ENCODE measurements around the gene FER.
"Not testable (repeated sequence)": the region's sequence is repeated elsewhere in the genome, so short reads cannot be mapped to it uniquely, and the experiment has no call there.

FER gene

GRCh38 chr5:108881133-108881532 lies 133.4 kb downstream of the FER start:
- DNase-seq (ENCODE audit: low spot score), result no peak

DNA sequence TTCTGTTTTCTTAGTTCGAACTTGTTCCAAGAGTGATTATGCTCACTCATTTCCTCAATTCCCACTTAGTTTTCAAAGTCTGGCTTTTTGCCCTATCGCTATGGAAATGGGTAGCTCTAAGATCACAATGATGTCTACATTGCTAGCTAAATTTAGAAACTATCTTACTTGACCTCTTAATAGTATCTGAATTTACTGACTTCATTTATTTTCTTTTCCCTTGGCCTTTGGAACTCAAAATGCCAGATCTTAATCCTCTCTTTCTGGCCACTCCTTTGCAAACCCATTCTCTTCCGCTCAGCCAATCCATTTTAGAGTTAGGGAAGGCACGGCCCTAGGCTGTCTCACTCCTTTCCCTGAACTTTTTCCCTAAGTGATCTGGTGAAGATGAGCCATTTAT lies 137.0 kb downstream of the FER start:
- peak; percentile 44 for DNase-seq (ENCODE audit: low spot score)

DNA sequence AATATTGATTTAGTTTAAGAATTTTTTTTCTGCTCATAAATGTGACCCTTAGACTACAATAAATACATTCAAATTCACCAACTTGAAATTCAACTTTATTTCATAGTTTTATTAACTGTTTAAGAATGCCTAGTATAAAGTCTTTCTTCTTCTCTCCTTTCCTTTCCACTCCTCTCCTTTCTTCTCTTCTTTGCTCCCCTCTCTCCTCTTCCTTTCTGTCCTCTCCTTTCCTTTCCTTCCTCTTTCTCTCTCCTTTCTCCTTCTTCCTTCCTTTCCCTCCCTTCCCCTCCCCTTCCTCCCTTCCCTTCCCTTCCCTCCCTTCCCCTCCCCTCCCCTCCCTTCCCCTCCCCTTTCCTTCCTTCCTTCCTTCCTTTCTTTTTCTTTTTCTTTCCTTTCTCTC lies 150.6 kb downstream of the FER start:
- DNase-seq (ENCODE audit: low spot score), result no peak

- DNase-seq (ENCODE audit: low spot score), result peak; percentile 3
Observed at GRCh38 chr5:108898707-108899106, 151.0 kb downstream of the FER start.

DNA sequence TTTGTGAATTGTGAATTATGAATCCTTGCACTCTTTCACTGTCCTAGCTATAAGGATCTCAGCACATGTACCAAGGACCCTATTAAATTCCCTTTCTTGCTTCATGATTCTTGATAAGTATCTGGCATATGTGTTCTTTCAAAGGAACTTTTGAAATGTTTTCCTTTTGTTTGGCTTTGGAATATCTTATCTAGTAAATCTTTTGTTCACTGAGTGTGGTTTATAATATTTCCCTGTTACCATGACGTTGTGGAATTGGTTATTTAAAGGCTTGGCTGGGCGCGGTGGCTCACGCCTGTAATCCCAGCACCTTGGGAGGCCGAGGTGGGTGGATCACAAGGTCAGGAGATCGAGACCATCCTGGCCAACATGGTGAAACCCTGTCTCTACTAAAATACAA lies 151.5 kb downstream of the FER start:
- not testable (repeated sequence) for DNase-seq (ENCODE audit: low spot score)

DNA sequence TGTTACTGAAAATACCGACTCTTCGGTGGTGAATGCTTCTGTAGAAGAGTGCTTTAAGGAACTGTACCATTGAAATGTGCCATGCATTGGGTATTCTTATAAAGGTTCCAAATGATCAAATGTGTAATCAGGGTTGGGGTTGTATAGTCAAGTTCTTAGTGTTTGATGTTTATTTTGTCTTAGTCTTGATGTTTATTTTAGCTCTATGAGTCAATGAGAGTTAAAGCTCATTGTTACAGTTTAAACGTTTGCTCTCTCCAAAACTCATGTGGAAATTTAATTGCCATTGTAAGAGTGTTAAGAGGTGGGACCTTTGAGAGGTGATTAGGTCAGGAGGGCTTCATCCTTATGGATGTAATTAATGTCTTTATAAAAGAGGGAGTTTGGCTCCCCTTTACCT lies 153.0 kb downstream of the FER start:
- DNase-seq (ENCODE audit: low spot score), result no peak

GRCh38 chr5:108905805-108906204 lies 158.1 kb downstream of the FER start:
- no peak for DNase-seq (ENCODE audit: low spot score)

DNA sequence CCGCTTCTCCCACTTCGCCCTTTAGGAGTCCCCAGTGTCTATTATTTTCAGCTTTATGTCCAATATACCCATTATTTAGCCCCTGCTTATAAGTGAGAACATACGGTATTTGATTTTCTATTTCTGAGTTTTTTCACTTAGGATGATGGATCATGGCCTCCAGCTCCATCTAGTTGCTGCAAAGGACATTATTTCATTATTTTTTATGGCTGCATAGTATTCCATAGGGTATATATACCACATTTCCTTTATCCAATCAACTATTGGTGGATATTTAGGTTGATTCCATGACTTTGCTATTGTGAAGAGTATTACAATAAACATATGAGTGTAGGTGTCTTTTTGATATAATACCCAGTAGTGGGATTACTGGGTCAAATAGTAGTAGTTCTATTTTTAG lies 162.9 kb downstream of the FER start:
- DNase-seq (ENCODE audit: low spot score), result no peak

- DNase-seq (ENCODE audit: low spot score), result no peak
Observed at GRCh38 chr5:108911055-108911454, 163.4 kb downstream of the FER start.

DNA sequence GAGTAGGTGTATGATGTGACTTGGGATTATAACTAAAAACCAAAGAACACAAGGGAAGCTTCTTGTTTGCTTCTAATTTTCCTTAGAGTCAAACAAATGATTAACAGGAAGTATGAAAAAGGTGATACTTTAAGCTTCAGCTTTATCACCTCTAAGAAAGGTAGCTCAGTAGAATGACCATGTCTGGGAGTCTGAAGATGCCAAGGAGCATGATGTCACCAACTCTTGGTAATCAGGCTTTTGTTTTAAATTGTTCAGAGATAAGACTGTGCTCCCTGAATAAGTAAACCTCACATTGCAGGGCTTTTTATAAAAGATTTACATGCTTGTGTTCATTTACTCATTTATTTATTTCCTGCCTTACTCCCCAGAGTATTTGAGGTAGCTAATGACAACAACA lies 169.9 kb downstream of the FER start:
- peak; percentile 4 for DNase-seq (ENCODE audit: low spot score)

GRCh38 chr5:108919591-108920326 lies 172.1 kb downstream of the FER start:
- no peak for DNase-seq (ENCODE audit: low spot score)

- no peak for DNase-seq (ENCODE audit: low spot score)
Observed at GRCh38 chr5:108924457-108924961, 176.8 kb downstream of the FER start.

DNA sequence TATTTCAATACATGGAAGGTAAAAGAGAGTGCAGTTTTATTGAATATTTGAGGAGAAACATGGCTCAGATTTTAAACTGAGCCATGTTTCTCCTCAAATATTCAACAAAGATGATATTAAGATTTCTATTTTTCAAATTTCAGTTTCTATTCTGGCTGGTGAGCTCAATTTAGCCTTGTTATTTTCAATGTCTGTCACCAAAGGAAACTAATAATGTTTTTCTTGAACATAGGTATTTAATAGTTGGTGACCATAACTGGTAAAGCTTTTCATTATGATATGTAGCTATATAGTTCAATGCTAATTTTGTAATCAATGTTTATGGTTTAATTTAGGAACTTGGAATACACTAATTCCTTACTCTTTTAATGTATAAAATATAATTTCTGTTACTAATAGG lies 177.4 kb downstream of the FER start:
- no peak for DNase-seq (ENCODE audit: low spot score)

DNA sequence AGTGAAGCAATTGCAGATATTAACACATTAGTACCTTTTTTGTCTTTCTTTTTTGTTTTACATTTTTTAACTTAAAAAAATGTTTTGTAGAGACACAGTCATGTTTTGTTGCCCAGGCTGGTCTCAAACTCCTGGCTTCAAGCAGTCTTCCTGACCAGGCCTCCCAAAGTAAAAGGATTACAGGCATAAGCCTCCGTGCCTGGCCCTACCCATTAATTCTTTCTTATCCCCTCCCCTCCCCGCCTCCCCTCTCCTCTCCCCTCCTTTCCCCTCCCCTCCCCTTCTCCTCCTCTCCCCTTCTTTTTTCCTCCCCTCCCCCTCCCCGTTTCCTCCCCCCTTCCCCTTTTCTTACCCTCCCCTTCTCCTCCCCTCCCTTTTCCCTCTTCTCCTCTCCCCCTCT lies 182.4 kb downstream of the FER start:
- no peak for DNase-seq (ENCODE audit: low spot score)

DNA sequence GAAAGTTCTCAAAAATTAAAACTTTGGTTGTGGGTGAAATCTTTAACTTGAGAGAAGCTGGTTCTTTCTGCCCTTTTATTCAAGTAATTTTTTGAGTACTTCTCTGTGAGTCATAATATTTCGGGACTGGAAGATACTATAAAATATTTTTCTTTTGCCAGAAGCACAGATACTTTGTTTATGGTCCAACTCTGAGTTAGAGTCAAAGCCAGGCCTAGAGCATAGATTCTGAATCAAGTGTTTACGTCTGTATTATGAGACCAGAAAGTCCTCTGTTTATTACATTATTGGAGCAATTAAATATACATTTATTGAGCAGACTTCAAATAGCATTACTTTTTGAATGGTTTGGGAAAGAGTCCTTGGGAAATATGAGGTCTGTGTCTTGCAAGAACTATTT lies 187.9 kb downstream of the FER start:
- DNase-seq (ENCODE audit: low spot score), result no peak

DNA sequence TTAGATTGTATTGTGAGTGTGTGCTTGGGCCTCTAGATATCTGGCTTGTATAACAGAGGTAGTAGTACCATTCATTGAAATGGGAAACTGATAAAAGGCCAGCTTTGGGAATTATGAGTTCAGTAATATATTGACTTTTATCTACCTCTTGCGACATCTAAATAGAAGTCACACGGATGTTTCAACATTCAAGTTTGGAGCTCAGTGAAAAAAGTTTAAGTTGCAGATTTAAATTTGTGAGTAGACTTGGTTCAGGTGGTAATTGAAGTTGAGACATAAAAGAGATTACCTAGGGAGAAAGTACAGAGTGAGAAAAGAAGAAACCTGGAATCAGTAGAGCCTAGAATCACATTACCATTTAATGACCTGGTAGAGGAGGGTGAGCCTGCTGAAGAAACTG lies 189.5 kb downstream of the FER start:
- DNase-seq (ENCODE audit: low spot score), result no peak

DNA sequence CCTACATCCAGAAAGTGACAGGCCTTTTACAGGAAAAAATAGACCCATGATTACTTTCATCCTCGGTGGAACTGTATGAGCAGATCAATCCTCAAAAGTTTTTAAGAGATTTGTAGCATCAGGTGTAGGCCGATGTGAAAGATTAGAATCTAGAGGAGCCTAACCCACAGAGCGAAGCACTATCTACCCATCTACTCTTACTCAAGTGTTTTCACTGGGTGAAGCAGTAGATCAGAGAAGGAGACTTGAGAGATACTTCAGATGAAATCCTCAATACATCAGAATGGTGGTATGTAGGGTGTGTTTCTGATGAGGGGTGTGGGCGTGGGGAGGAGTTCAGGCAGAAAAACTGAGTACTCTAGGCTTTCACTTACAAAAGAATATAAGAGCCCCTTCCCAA lies 192.8 kb downstream of the FER start:
- no peak for DNase-seq (ENCODE audit: low spot score)

DNA sequence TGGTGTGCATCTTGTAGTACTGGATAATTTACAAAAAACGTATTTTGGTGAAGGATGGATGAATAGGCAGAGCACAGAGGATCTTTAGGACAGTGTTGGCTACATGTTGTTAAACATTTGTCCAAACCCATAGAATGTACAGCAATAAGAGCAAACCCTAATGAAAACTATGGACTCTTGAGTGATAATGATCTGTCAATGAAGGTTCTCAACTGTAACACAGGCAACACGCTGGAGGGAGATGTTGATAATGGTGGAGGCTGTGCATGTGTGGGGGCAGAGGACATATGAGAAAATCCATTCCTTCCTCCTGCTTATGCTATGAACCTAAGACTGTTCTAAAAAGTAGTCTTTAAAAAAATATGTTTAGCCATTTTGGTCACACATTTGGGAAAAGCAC lies 194.0 kb downstream of the FER start:
- DNase-seq (ENCODE audit: low spot score), result no peak

DNA sequence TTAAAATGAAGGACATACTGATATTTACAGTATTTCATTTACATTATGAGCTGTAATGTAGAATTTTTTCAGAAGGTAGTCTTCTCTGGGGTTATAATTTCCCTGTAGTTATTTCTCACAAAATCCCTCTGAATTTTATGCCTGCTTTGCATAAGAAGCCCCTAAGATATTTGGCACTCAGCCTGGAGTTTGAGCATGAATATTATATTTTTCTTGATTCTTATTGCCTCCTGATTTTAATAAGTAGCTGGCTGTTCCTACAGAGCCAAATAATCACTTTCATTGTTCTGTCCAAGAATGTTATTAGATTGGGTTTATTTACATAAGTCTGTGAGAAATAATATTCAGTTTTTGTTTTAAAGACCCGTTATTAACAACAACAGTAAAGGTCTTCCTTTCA lies 195.0 kb downstream of the FER start:
- no peak for DNase-seq (ENCODE audit: low spot score)

GRCh38 chr5:108945094-108945493 lies 197.4 kb downstream of the FER start:
- DNase-seq (ENCODE audit: low spot score), result no peak

- no peak for DNase-seq (ENCODE audit: low spot score)
Observed at GRCh38 chr5:108946008-108946407, 198.3 kb downstream of the FER start.

GRCh38 chr5:108947164-108947563 lies 199.5 kb downstream of the FER start:
- DNase-seq (ENCODE audit: low spot score), result no peak

DNA sequence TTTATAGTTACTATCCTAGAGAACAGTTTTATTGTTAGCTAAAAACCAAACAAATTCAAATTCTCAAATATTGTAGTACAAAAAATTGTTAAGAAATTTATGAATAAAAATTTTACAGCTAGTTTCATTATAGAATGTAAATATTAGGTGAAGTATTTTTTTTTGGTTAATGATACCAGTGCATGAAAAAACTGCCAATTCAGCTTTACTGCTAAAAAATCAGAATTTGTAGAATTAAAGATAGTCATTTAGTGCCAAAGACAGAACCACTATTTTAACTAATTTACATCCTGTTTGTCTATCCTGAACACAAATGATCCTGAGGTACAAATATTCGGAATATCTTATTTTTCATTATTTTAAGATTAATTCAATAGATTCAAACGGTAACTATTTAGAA lies 202.6 kb downstream of the FER start:
- DNase-seq (ENCODE audit: low spot score), result no peak

- no peak for DNase-seq (ENCODE audit: low spot score)
Observed at GRCh38 chr5:108953940-108954339, 206.2 kb downstream of the FER start.
